ENCODE measurements around the gene AKAP17A. TPM values are rescaled to one million over a fixed set of nuclear protein-coding genes. Genes with fewer than 3 reads are reported as not detected.

The AKAP17A gene
- polyA plus RNA-seq, 1 donor from 2014 or later: 48.7 TPM

DNA sequence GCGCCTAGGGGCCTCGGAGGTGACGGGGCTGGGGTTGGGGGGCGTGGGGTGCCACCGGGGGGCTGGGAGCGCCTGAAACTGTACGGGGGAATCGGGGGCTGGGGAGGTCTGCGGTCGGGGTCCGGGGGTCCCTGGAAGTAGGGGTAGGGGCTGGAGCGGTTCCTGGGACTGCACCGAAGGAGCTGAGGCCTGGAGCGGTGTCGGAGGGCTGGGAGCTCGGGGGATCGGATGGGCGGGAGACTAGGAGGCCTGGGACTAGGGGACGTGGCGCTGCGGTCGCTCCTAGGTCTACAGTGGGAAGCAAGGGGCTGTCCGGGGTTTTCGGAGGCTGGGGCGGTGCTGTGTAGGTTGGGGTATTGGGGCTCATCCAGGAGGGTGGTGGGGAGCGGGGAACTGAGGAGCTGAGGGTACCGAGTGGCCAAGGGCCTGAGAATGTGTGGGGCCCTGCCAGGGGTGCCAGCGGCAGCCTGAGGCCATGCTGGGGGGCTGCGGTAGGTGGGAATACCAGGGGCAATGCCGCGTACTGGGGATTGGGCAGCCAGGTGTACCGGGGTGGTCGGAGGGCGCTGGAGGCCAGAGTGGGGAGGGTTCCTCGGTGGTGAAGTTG, 562 bp downstream of the AKAP17A start:
- TF ChIP-seq MXI1 (conservative IDR thresholded peaks at IDR 0.05; ENCODE audit: poor library complexity, severe bottlenecking) (no peak), SMC3 (conservative IDR thresholded peaks at IDR 0.05; ENCODE audit: poor library complexity) (no peak), EZH2 (IDR thresholded peaks at IDR 0.05; ENCODE audit: borderline replicate concordance, insufficient read depth, low read length, poor library complexity, severe bottlenecking) (no peak), POLR2AphosphoS5 (IDR thresholded peaks at IDR 0.05) (no peak), EP300 (conservative IDR thresholded peaks at IDR 0.05; ENCODE audit: poor library complexity, severe bottlenecking) (no peak), RAD21 (conservative IDR thresholded peaks at IDR 0.05) (no peak), TAF1 (IDR thresholded peaks at IDR 0.05; ENCODE audit: low read depth) (no peak)
- TF ChIP-seq, protein P1, sequence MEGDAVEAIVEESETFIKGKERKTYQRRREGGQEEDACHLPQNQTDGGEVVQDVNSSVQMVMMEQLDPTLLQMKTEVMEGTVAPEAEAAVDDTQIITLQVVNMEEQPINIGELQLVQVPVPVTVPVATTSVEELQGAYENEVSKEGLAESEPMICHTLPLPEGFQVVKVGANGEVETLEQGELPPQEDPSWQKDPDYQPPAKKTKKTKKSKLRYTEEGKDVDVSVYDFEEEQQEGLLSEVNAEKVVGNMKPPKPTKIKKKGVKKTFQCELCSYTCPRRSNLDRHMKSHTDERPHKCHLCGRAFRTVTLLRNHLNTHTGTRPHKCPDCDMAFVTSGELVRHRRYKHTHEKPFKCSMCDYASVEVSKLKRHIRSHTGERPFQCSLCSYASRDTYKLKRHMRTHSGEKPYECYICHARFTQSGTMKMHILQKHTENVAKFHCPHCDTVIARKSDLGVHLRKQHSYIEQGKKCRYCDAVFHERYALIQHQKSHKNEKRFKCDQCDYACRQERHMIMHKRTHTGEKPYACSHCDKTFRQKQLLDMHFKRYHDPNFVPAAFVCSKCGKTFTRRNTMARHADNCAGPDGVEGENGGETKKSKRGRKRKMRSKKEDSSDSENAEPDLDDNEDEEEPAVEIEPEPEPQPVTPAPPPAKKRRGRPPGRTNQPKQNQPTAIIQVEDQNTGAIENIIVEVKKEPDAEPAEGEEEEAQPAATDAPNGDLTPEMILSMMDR (IDR thresholded peaks at IDR 0.05; ENCODE audit: poor library complexity, severe bottlenecking): no peak
- TF ChIP-seq, protein P2, sequence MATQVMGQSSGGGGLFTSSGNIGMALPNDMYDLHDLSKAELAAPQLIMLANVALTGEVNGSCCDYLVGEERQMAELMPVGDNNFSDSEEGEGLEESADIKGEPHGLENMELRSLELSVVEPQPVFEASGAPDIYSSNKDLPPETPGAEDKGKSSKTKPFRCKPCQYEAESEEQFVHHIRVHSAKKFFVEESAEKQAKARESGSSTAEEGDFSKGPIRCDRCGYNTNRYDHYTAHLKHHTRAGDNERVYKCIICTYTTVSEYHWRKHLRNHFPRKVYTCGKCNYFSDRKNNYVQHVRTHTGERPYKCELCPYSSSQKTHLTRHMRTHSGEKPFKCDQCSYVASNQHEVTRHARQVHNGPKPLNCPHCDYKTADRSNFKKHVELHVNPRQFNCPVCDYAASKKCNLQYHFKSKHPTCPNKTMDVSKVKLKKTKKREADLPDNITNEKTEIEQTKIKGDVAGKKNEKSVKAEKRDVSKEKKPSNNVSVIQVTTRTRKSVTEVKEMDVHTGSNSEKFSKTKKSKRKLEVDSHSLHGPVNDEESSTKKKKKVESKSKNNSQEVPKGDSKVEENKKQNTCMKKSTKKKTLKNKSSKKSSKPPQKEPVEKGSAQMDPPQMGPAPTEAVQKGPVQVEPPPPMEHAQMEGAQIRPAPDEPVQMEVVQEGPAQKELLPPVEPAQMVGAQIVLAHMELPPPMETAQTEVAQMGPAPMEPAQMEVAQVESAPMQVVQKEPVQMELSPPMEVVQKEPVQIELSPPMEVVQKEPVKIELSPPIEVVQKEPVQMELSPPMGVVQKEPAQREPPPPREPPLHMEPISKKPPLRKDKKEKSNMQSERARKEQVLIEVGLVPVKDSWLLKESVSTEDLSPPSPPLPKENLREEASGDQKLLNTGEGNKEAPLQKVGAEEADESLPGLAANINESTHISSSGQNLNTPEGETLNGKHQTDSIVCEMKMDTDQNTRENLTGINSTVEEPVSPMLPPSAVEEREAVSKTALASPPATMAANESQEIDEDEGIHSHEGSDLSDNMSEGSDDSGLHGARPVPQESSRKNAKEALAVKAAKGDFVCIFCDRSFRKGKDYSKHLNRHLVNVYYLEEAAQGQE (IDR thresholded peaks at IDR 0.05; ENCODE audit: borderline replicate concordance): no peak
- Histone ChIP-seq H3K27me3 (ENCODE audit: insufficient read depth, low read depth, low read length) (no peaks in the 10 kb centered on the region), H3K27ac (ENCODE audit: low read length) (peak overlapping the region; percentile 45)

DNA sequence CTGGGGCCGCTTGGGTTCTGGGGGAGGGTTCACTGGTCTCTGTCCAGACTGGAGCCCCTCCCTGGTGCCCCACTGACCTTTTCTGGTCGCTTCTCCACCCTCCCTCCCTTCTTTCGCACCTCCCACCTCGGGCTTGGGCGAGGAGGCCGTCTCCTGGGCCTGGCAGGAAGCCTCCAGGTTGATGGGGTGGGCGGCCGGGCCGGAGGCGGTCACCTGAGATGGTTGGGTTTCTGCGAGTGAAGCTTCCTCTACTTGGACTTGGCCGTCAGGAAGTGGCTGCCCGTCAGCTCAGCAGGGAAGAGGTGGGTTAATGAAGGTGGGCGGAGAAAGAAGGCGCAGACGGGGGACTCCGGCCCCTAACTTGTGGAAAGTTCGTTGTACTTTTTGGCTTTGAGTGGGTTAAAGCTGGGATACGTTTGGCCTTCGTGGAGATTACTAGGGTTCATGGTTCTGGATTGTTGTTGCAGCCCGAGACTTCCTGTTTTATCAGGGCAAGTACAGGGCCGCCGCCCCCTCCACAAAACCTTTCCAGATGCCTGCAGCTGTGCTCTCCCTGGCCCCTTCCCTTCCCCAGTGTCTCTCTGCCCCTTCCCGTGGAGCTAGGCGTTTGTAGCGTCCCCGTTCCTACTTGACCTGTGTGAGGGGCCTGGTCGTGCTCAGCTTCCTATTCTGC, 1.2 kb downstream of the AKAP17A start:
- H3K36me3 ChIP-seq (ENCODE audit: insufficient read depth, low read length): peaks cover 5% of the 10 kb centered on the region
- H3K27me3 ChIP-seq (ENCODE audit: insufficient read depth, low read depth, low read length): no peaks in the 10 kb centered on the region
- peak overlapping the region; percentile 82 for H3K4me2 ChIP-seq (ENCODE audit: low read length)
- H3K9ac ChIP-seq (ENCODE audit: low read length): peak overlapping the region; percentile 89
- peak overlapping the region; percentile 88 for H3K4me3 ChIP-seq (ENCODE audit: low read length)
- peaks cover 3% of the 10 kb centered on the region for H4K20me1 ChIP-seq (ENCODE audit: insufficient read depth)
- no peaks in the 10 kb centered on the region for H3K9me2 ChIP-seq (ENCODE audit: insufficient read depth, low read length)
- no peaks in the 10 kb centered on the region for H3K9me3 ChIP-seq (ENCODE audit: low read length)
- no peak overlapping the region for H3K27ac ChIP-seq (ENCODE audit: low read length)
- H3K79me2 ChIP-seq (replicated peaks; ENCODE audit: insufficient read depth, low read length): peaks cover 27% of the 10 kb centered on the region
- TF ChIP-seq MXI1 (conservative IDR thresholded peaks at IDR 0.05; ENCODE audit: poor library complexity, severe bottlenecking) (no peak), TAF1 (IDR thresholded peaks at IDR 0.05; ENCODE audit: low read depth) (no peak)
- H3F3A ChIP-seq (ENCODE audit: insufficient read depth, low read length, poor library complexity, severe bottlenecking): no peaks in the 10 kb centered on the region
- H2AFZ ChIP-seq (ENCODE audit: low read depth, low read length): no peak overlapping the region

More for the DNA sequence above, 562 bp downstream of the AKAP17A start:
- Histone ChIP-seq H3K9ac (ENCODE audit: low read length) (peak overlapping the region; percentile 89), H3K79me2 (replicated peaks; ENCODE audit: insufficient read depth, low read length) (peaks cover 27% of the 10 kb centered on the region), H3K4me2 (ENCODE audit: low read length) (peak overlapping the region; percentile 82), H4K20me1 (ENCODE audit: insufficient read depth) (peaks cover 3% of the 10 kb centered on the region), H3K36me3 (ENCODE audit: insufficient read depth, low read length) (peaks cover 5% of the 10 kb centered on the region), H3K4me3 (ENCODE audit: low read length) (peak overlapping the region; percentile 88), H2AFZ (ENCODE audit: low read depth, low read length) (no peak overlapping the region), H3K9me3 (ENCODE audit: low read length) (no peaks in the 10 kb centered on the region), H3F3A (ENCODE audit: insufficient read depth, low read length, poor library complexity, severe bottlenecking) (no peaks in the 10 kb centered on the region), H3K9me2 (ENCODE audit: insufficient read depth, low read length) (no peaks in the 10 kb centered on the region)

Data from neural cell (in vitro differentiated cells).